GM19455 (cell line): ENCODE data around the gene OLFML2B.

Source experiments
- ATAC-seq: cut with Tn5 transposase; IDR thresholded peaks from one replicate; pipeline ENCODE4 v1.9.1; 2021; ENCODE audit not compliant: unreplicated experiment

OLFML2B gene

DNA sequence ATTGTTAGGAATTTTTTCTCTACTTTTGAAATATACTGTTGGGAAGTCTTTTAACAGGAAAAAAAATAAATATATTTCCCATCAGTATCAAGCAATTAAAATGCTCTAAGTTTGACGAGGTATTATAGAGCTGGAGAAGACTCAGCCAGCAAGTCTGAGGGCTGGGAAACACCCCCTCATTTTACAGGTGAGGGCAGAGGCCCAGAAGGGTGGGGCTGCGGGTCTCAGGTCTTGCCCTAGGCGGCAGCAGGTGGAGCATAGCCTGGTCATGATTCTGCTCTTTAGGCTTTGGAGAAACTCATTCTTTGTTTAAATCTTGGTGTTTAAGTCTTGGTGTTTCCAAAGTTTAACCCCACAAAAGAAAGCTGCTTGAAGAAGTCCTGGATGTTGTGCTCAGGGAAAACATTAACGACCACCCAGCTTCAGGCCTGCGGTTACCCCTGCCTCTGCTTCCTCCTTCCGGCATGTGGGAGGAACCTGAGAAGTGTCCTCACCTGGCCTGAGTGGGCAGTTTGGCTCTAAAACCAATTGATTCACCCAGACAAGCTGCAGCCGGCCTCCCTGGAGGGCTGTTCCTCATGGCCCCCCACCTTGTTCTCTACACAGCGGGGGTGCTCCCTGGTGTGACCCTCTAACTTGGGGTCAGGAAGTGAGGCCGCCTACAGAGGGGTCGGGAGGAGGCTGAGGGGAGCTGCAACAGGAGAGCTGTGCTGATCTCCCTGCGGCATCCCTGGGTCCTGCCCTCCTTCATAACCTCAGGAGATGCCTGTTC is 41.7 kb downstream of the OLFML2B start:
- ATAC-seq = no peak

DNA sequence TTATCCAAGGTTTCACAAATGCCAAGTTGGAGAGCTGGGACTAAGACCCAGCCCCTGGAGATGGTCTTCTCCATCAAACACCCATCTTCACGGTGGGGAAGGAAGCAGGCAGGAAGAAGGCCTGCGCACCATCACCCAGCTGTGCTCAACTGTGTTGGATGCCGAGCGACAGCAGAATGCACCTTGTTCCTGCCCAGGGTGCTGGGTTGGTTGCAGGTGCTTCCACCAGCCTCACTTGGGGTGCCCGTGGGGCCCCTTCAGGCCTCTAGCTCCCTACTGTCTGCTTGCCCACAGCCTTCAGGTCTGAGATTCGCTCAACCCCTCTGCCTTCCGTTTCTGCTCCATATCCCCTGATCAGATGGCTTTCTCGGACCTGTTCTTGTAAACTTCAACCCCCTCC is 42.5 kb downstream of the OLFML2B start:
- ATAC-seq = no peak

DNA sequence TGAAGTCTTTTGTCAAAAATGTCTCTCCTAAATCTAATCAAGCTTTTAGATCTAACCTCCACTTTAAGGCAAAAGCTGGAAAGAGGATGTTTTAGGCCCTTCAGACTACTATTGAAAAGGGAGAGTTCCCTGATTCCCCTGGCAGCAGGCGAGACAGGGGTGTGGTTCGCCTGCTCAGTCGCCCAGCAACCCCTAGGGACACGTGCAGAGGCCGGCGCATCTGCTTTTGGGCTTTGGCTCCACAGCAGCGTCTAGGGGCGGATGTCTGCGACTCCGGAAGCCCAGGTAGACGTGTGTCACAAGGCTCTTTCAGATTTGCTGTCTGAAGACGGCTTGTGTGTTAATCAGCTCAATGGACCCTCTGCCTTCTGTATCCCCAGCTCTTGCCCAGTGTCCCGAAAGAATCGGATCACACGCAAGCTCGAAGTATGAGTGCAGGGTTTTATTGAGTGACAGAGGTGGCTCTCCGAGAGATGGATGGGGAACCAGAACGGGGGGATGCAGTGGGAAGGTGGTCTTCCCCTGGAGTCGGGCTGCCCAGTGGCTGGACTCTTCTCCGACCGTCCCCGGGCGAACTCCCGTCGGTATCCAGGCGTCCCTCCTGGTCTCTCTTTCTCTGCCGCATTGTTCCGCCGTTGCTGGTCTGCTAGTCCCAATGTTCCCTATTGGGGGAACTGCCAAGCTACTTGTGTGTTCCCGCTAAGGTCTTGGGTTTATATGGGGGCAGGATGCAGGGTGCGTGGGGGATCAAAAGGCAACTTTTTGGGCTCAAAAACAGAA is 45.5 kb downstream of the OLFML2B start:
- ATAC-seq = no peak

DNA sequence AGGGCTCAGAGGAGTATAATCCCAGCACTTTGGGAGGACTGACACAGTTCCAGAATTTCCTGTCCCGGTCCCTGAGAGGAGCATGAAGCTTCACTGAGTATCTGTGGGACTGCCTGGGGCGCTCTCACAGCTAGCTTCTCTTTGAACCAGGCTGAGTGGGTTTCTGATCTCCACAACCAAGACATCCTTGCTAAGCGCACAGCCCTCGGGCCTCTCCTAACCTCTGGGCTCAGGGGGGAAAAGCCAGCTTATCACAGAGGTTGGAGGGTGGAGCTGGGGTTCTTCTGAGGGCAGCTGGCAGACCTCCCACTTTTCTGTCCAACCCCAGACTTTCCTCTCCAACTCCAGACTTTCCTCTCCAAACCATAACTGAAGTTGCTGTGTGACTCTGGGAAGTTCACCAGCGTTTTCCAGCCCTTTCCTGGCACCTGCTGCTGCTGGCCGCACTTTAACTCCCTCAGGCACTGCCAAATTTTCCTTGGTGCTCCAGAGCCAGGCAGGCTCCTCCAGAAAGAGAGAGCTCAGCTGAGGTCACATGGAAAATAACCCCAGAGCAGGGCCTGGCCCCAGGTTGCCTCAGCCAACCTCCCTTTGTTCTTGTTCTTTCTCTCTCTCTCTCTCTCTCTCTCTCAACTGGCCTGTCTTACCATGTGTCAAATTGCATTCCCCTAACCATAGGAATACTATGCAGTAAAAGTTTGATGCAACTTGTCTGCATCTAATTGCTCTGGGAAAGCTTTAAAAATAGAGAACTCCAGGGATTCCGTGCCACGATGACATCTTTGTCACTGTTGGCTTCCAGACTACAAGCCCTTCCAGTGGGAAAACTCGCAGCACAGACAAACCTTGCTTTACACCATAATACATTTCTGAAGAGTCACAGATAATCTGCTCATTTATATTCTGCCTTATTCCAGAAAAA is 49.5 kb downstream of the OLFML2B start:
- ATAC-seq = no peak

DNA sequence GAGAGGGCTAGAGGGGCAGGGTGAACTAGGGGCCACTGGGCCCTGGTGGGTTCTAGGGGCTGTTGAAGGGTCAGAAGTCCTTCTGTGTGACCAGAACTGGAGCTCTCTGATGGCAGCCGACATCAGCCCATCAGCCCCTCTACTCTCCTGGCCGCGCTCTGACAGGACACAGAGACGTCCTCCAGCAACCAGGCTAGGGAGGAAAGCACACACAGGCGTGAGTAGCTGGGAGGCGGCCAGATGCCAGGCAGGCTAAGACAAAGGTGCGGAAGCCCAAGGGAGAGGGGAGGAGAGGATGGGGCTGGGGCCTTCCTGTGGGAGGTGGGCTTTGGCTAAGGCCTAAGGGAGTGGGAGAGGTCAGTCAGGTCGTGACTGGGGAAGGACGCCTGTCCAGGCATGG is 50.8 kb downstream of the OLFML2B start:
- no peak for ATAC-seq

DNA sequence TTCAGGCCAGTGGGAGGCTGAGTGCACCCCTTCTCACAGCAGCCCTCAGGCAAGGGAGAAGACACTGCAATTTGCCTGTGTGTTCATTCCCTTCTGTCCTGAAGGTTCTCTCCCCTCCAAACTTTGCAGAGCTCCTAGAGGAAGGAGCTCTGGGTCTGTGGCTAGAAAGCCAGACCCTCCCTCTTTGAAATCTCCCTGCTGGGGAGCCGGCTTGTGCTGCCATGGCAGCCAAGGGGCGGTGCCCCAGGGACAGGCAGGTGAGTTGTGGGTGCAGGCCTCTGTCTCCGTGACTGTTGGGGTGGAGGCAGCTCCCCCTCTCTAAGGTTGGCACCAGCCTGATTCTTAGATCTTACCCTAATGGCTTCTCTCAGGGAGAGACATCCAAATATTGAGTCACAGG is 53.0 kb downstream of the OLFML2B start:
- ATAC-seq = no peak

DNA sequence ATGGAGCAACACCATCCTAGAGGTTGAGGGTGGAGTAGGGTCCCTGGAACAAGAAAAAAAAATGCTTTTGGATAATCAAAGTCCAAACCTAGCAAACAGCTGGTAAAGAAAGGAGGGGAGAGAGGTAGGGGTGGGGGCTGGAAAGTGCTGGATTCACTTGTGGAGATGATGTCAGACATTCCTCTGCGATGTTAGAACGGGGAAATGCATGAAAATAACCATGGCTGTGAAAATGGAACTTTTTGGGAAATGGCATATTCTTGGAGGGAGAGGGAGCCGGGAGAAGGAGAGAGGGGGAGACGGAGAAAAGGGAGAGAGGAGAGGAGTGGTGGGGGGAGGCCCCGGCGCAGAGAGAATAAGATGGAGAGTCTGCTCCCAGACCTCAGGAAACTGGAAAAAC is 53.6 kb downstream of the OLFML2B start:
- no peak for ATAC-seq

DNA sequence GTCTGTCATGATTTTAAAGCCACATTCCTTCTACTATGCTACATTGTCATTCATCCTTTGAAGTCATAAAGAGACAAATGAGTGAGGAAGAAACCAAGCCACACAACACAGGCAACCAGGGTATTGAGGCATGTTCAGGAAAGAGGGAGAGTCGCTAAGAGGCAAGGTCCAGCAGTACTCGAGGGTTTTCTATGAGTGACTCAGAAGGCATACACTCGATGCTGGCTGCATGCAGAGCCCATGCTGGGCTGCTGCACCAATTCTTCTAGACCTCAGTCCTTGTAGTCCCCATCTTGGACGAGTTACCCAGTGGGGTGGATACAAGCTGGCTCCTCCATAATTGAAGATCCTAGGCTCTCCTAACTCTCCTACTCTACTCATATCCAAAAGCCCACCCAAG is 57.6 kb downstream of the OLFML2B start:
- ATAC-seq = no peak

DNA sequence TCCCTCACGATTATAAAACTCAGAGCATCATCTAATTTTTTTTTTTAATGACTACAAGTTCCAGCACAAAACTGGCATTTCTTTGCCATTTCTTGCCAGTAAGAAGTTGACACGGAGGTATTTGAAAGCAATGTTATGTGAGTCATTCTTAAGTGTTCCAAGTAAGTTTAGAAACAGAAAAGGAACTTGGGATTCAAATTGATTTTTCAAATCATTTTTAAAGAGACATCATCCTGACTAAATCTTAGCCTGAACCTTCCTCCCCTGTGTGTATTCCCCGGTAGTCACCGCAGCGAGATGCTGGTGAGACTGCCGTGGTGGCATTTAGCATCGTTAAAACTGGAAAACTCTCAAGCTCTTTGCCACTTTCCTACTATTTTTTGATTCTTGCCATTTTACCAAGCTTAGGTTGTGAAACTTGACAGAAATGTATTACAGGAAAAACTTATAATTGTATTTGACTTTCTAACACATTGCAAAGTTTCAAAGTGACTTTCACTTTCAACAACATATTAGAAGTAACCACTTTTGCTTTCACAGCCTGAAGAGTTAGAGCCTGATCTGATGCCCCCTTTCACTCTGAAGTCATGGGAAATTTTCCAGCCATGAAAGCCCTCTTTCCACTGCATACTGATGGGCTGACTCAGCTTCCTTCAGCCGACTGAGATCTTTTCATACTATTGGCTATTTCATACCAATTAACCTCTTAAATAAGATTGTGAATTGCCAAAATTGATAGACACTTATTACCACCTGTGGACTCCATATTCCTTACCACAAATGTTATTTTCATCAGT is 61.4 kb downstream of the OLFML2B start:
- ATAC-seq = peak; percentile 88

DNA sequence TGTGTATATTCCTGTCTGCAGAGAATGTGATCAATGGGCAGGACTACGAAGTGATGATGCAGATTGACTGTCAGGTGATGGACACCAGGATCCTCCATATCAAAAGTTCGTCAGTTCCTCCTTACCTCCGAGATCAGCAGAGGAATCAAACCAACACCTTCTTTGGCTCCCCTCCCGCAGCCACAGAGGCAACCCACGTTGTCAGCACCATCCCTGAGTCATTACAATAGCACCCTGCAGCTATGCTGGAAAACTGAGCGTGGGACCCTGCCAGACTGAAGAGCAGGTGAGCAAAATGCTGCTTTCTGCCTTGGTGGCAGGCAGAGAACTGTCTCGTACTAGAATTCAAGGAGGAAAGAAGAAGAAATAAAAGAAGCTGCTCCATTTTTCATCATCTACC is 65.2 kb downstream of the OLFML2B start:
- ATAC-seq = no peak

DNA sequence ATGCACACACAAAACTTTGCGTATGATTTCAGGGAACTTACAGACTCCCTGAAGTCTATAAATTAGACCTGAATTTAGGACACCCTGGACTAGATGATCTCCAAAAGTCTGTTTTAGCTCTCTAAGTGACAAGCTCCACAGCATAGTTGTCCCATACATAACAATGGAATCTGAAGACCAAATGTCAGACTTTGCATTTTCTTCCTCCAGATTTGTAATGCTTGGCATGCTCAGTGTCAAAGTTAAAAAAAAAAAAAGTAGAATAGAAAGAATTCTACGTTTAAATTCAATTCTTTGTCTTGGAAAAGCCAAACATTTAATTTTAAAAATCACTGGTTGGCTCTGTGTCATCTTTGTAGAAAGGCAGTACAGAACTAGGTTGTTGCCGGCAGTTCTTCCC is 66.7 kb downstream of the OLFML2B start:
- ATAC-seq = no peak

DNA sequence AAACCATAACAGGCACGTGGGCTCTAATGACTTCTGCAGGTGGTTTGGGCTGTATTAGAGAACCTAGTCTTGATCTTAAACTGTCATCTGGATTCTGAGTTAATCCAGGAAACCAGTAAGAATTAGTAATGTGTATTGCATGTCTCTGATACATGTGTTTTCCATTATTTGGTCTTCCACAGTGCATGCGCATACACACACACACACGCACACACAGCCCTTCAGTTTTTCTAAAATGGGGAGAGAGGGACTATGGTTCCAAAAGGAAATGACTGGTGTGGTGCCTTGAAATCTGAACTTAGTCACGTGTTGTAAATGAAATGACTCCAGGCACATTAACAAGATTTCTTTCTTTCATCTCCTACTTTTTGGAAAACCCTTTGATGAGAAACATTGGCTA is 67.6 kb downstream of the OLFML2B start:
- no peak for ATAC-seq

DNA sequence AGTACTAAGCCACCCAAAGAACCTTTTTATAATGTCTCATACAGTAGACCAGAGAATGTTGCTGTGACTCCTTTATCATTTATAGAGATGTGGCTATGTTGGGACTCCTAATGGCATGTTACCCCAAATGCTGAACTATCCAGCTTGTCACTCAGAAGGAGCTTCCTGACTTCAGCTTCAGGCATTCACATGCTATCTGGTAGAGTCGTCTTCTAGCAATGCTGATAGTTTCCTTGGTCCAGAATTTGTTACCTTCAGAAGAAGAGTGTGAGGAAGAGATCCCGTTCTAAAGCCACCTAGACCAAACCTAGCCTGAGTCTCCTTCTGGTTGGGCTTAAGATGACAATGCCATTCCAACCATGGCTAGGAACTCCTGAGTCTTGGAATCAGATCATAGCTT is 68.1 kb downstream of the OLFML2B start:
- no peak for ATAC-seq

DNA sequence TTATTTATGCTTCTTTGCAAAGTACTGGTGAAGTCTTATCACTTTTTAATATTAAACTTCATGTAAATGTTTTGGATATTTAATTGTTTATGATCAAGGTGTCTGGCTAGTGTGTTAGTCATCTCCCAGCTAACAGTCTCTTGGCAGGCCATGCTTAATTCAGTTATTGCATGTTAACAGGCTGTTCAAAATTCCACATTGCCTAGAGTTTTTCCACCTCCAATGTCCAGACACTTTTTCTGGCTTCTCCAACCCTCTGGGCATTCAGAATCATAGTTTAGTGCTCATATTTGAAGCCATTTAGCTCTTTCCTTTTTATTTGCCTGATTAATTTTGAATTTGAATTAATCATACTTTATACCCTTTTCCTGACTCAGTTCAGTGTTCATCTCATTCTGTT is 69.2 kb downstream of the OLFML2B start:
- no peak for ATAC-seq

DNA sequence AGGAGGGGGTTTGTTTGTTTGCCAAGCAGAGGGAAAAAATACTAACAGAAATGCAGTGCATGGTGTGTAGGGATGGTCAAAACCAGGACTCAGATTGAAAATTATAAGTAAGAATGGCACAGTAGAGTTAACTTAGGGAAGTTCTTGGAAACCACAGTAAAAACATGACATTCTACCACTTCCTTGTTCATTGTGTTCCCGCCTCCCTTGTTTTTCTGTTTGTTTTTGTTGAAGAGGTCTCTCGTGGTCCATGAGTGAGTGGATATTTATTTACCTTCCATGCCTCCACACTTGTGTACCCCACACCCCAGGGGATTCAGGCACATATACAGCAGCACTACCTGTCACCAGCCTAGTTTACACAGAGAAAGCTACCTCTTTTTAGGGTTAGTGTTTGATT is 69.6 kb downstream of the OLFML2B start:
- no peak for ATAC-seq

DNA sequence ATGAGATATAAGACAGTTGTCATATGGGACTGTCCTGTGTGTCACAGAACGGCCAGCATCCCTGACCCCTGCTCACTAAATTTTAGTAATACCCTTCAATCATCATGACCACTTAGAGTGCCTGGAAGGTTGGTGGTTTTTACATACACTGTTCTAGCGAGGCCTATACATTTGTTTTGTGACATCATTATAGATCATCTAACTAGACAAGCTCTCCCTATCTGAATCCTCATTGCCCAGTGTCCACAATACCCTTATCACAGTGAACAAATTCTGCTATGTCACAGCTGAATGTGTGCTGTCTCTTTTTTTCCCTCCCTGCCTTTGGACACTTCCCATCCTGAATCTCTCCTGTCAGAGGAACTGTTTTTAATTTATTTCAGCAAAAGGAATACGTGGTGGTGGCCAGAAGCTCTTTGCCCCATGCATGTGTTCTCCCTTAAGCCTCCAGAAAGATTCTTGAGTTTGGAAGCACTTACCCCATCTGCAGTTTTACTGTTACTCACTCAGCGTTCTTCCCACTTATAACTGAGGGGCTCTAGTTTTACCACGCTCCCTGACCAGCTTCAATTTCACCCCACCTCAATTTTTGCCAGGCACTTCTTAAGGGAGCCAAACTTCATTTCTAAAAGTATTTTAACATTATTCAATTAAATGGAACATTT is 70.3 kb downstream of the OLFML2B start:
- ATAC-seq = no peak

DNA sequence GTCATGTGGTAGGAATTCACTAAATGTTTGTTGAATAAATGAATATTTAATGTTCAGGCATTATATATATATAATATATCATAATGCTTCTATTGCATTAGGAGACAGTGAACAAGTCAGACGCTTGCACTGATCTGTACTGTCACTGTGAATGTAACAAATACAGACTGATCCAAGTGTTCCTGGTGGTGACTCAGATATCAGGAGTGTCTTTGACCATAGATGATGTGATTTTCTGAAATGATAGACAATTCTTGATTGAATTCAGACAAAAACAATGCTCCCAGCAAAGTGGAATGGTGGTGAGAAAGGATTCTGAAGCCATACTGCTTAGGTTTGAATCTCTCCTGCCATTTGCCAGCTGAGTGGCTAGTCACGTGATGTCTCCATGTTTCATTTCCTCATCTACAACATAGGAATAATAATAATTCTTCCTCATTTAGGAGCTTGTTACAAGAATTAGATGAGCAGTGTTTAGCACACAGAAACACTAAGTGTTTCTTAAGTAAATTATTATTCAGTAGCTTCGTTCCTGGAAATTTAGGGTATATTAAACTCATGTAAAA is 71.0 kb downstream of the OLFML2B start:
- ATAC-seq = no peak

DNA sequence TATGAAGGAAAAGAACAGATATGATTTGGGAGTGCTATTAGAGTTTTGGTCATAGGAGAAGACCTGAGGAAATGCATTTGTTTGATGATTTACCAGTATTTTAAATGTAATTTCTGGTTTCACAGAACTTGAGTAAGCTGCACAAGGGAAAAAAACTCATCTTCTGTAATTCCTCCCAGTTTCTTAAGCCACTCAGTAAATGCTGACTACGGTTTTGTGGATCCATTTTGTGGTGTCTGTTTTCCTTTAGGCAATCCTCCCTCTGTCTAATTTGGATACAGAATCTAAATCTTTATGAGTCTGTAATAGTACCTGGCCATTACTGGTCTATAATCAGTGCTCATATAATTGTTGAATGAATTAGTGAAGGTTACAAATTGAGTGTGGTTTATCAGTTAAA is 72.0 kb downstream of the OLFML2B start:
- no peak for ATAC-seq

DNA sequence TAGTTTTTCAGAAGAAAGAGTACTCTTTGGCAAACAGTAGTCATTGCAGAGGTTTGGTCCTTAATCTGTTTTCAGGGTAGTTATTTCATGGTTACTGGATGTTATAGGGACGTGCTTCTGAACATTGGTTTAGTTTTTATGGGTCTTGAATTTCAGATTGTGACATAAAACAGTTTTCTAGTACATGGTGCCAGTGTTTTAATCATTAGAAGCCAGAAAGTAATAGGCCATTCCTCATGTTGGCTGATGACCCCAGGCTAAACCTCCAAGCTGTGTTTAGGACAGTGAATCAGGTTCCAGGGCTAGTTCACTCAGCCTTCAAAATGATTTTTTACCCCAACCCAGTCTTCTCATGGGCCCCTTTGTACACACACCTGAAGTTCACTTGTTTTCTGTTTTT is 73.3 kb downstream of the OLFML2B start:
- no peak for ATAC-seq

DNA sequence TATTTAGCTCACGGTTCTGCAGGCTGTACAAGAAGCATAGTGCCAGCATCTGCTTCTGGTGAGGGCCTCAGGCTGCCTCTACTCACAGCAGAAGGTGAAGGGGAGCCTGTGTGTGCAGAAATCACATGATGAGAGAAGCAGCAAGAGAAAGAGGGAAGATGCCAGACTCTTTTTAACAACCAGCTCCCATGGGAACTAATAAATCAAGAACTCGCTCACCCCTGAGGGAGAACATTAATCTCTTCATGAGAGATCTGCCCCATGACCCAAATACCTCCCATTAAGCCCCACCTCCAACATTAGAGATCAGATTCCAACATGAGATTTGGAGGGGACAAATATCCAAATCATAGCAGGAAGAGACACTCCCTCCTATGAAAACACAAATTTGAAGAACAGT is 74.1 kb downstream of the OLFML2B start:
- ATAC-seq = no peak
